Sciatic nerve (tissue), 2 donors: ENCODE measurements around the gene SGF29. TPM values are rescaled to one million over a fixed set of nuclear protein-coding genes. Genes with fewer than 3 reads are reported as not detected.
"Not testable (repeated sequence)": the region's sequence is repeated elsewhere in the genome, so short reads cannot be mapped to it uniquely, and the experiment has no call there.

Source experiments
- ATAC-seq: fragments of 200-7000 bp; cut with Tn5 transposase; one replicate; pipeline ENCODE4 v1.9.1; 2020; ENCODE audit warnings: mild to moderate bottlenecking, moderate library complexity
- DNase-seq: peaks from one replicate; pipeline ENCODE4 v3.0.0-alpha.2; 2020; ENCODE audit warnings: low spot score
- intact Hi-C: fragments of 100-400 bp; cut with DNase I; formaldehyde crosslinking; loops from one replicate; pipeline ENCODE4 v1.14.2; 2022
- total RNA-seq: library from RNA; stranded (reverse); fragmentation: NEBNext Ultra II Directional; extraction: Animal tissue kit (Norgen Biotek cat#: 25700); gene quantifications from one replicate; pipeline ENCODE4 v1.2.1, GENCODE V29; 2021
- donor health status: DM: no; HTN: no; CAD: no.
- donor health status: DM: no; HTN: no; CAD: no.

SGF29 gene
- total RNA-seq, 1 donor from 2014 or later, result 30.9 TPM

- DNase-seq (no peak), ATAC-seq (no peak)
- intact Hi-C loops, result no loop called here
Measured at GRCh38 chr16:28606291-28607115, 52.8 kb downstream of the SGF29 start.

GRCh38 chr16:28607116-28607623, 53.5 kb downstream of the SGF29 start:
- DNase-seq (no peak), ATAC-seq (no peak)
- intact Hi-C loops, result no loop called here

GRCh38 chr16:28607681-28608495, 54.2 kb downstream of the SGF29 start:
- ATAC-seq, DNase-seq, intact Hi-C loops: not testable (repeated sequence)

- DNase-seq, ATAC-seq, intact Hi-C loops: not testable (repeated sequence)
Measured at GRCh38 chr16:28608496-28608808, 54.7 kb downstream of the SGF29 start.

GRCh38 chr16:28608867-28609596, 55.3 kb downstream of the SGF29 start:
- DNase-seq, intact Hi-C loops: not testable (repeated sequence)
- ATAC-seq, result peak; percentile 31

GRCh38 chr16:28609631-28610594, 56.2 kb downstream of the SGF29 start, which contains the start of gene SULT1A1:
Gene SULT1A1, minus strand, starts transcription at chr16:28610044. Its CDS starts 1,189 bp downstream, at chr16:28608855.
- ATAC-seq (peak; percentile 84), DNase-seq (peak; percentile 76)
- intact Hi-C loops, result no loop called here

- ATAC-seq, result no peak
- DNase-seq, result no peak
- intact Hi-C loops, result no loop called here
Measured at GRCh38 chr16:28610595-28611191, 57.0 kb downstream of the SGF29 start.

GRCh38 chr16:28612359-28613280, 58.9 kb downstream of the SGF29 start:
- intact Hi-C loops, DNase-seq, ATAC-seq: not testable (repeated sequence)

- intact Hi-C loops, ATAC-seq: not testable (repeated sequence)
- peak; percentile 58 for DNase-seq
Measured at GRCh38 chr16:28613912-28614311, 60.2 kb downstream of the SGF29 start.

GRCh38 chr16:28614561-28614960, 60.8 kb downstream of the SGF29 start:
- DNase-seq, ATAC-seq, intact Hi-C loops: not testable (repeated sequence)

- DNase-seq, intact Hi-C loops: not testable (repeated sequence)
- peak; percentile 66 for ATAC-seq
Measured at GRCh38 chr16:28615486-28616223, 61.9 kb downstream of the SGF29 start.

- ATAC-seq, intact Hi-C loops, DNase-seq: not testable (repeated sequence)
Measured at GRCh38 chr16:28616224-28616577, 62.5 kb downstream of the SGF29 start.

- DNase-seq (no peak), ATAC-seq (peak; percentile 47)
- intact Hi-C loops, result no loop called here
Measured at GRCh38 chr16:28616636-28617035, 62.9 kb downstream of the SGF29 start.

- intact Hi-C loops, result no loop called here
- ATAC-seq (no peak), DNase-seq (no peak)
Measured at GRCh38 chr16:28617874-28618273, 64.2 kb downstream of the SGF29 start.

GRCh38 chr16:28620316-28620715, 66.6 kb downstream of the SGF29 start:
- ATAC-seq, intact Hi-C loops, DNase-seq: not testable (repeated sequence)
